GM19351 (cell line): ENCODE measurements around the gene KIF17.

Experiments
- ATAC-seq: cut with Tn5 transposase; IDR thresholded peaks from one replicate; pipeline ENCODE4 v1.9.1; 2021; ENCODE audit warnings: mild to moderate bottlenecking, moderate library complexity; ENCODE audit not compliant: unreplicated experiment

The KIF17 gene

GRCh38 chr1:20717452-20718342 is at the start of gene KIF17:
KIF17 (minus strand) TSS chr1:20718007; CDS start chr1:20717706, 301 bp downstream.
- no peak for ATAC-seq

GRCh38 chr1:20767271-20767670 is 49.5 kb upstream of the KIF17 start:
- no peak for ATAC-seq

- no peak for ATAC-seq
Measured at GRCh38 chr1:20763417-20763816, 45.6 kb upstream of the KIF17 start.

- no peak for ATAC-seq
Measured at GRCh38 chr1:20760322-20760721, 42.5 kb upstream of the KIF17 start.

- ATAC-seq = no peak
Measured at GRCh38 chr1:20753589-20753988, 35.8 kb upstream of the KIF17 start.

GRCh38 chr1:20751462-20751990 is 33.7 kb upstream of the KIF17 start:
- ATAC-seq = no peak

GRCh38 chr1:20742671-20743070 is 24.9 kb upstream of the KIF17 start:
- ATAC-seq = no peak

GRCh38 chr1:20740781-20741180 is 23.0 kb upstream of the KIF17 start:
- no peak for ATAC-seq

- ATAC-seq = no peak
Measured at GRCh38 chr1:20739225-20739624, 21.4 kb upstream of the KIF17 start.

GRCh38 chr1:20735581-20736111 is 17.8 kb upstream of the KIF17 start:
- no peak for ATAC-seq

GRCh38 chr1:20733360-20733975 is 15.7 kb upstream of the KIF17 start:
- ATAC-seq = no peak

GRCh38 chr1:20732588-20733359 is 15.0 kb upstream of the KIF17 start, which contains the start of gene SH2D5:
SH2D5 (minus strand) TSS chr1:20732703; CDS start chr1:20728044, 4,659 bp downstream.
- peak; percentile 57 for ATAC-seq

GRCh38 chr1:20732071-20732587 is 14.3 kb upstream of the KIF17 start:
- ATAC-seq = no peak

GRCh38 chr1:20731057-20731991 is 13.5 kb upstream of the KIF17 start:
- no peak for ATAC-seq

- no peak for ATAC-seq
Measured at GRCh38 chr1:20730690-20731056, 12.9 kb upstream of the KIF17 start.

GRCh38 chr1:20729990-20730689 is 12.3 kb upstream of the KIF17 start:
- ATAC-seq = no peak

- ATAC-seq = no peak
Measured at GRCh38 chr1:20729155-20729931, 11.5 kb upstream of the KIF17 start.
